Vagina (tissue), 2 donors: ENCODE measurements around the gene ERN1. TPM values are rescaled to one million over a fixed set of nuclear protein-coding genes. Genes with fewer than 3 reads are reported as not detected.

Experiments used
- DNase-seq, 2 donors: peaks; one replicate each; pipeline ENCODE4 v3.0.0-alpha.2; 2017; ENCODE audit errors: extremely low spot score in 2 of 2
- H3K27ac ChIP-seq: fragments of 200-600 bp; sonication (generic); one replicate; pipeline ENCODE4 v1.5.1; 2019
- H3K27me3 ChIP-seq: fragments of 200-600 bp; sonication (generic); one replicate; pipeline ENCODE4 v1.5.1; 2019
- H3K36me3 ChIP-seq, 2 donors: fragments of 200-600 bp; sonication (generic); one replicate each; pipeline ENCODE4 v1.5.1; 2017 to 2019
- H3K4me1 ChIP-seq: fragments of 200-600 bp; sonication (generic); one replicate; pipeline ENCODE4 v1.5.1; 2019
- H3K4me3 ChIP-seq, 2 donors: fragments of 200-600 bp; sonication (generic); 1 replicate in 1 of 2; 2 replicates in 1 of 2; pipeline ENCODE4 v1.5.1; 2016 to 2019
- H3K9me3 ChIP-seq: fragments of 200-600 bp; sonication (generic); one replicate; pipeline ENCODE4 v1.5.1; 2019
- CTCF ChIP-seq, 3 experiments: fragments of 450-650 bp in 2 of 3; fragments of 200-600 bp in 1 of 3; sonication (generic) in 1 of 3; IDR thresholded peaks; one replicate each; pipeline ENCODE4 v1.5.1; 2017 to 2019; ENCODE audit warnings: antibody characterized with exemption in 3 of 3, mild to moderate bottlenecking in 2 of 3, moderate library complexity in 2 of 3
- POLR2A ChIP-seq, 2 donors: fragments of 450-650 bp; IDR thresholded peaks; one replicate each; pipeline ENCODE4 v1.6.1; 2017; ENCODE audit warnings: antibody characterized with exemption in 2 of 2, mild to moderate bottlenecking in 2 of 2, moderate library complexity in 2 of 2
- POLR2AphosphoS5 ChIP-seq, 2 donors: sonication (generic); formaldehyde crosslinking; IDR thresholded peaks; one replicate each; pipeline ENCODE4 v1.9.0; 2017; ENCODE audit warnings: antibody characterized with exemption in 2 of 2, mild to moderate bottlenecking in 2 of 2, low read depth in 1 of 2; ENCODE audit not compliant: insufficient read depth in 1 of 2
- intact Hi-C: fragments of 100-400 bp; cut with DNase I; formaldehyde crosslinking; loops from one replicate; pipeline ENCODE4 v1.15.1; 2023
- total RNA-seq: library from RNA; depleted of rRNA; stranded (reverse); fragments of >200 nt; gene quantifications from one replicate; pipeline ENCODE4 v1.2.3, GENCODE V29; 2016

ERN1 gene
- total RNA-seq, 1 donor from 2014 or later: 31.4 TPM

GRCh38 chr17:63999680-64000531, 130.0 kb downstream of the ERN1 start:
- Histone ChIP-seq H3K4me1 (peaks cover 26% of the 10 kb centered on the region), H3K27me3 (no peaks in the 10 kb centered on the region), H3K36me3 (no peaks in the 10 kb centered on the region), H3K9me3 (no peaks in the 10 kb centered on the region), H3K4me3 (no peak overlapping the region), H3K27ac (no peak overlapping the region)
- intact Hi-C loops: no loop called here
- TF ChIP-seq CTCF (IDR thresholded peaks at IDR 0.05) (no peak), POLR2A (IDR thresholded peaks at IDR 0.05) (no peak), POLR2AphosphoS5 (IDR thresholded peaks at IDR 0.05; ENCODE audit: insufficient read depth in 1 of 2, low read depth in 1 of 2) (no peak)
- no peak for DNase-seq

- peaks cover 26% of the 10 kb centered on the region for H3K4me1 ChIP-seq
- H3K9me3 ChIP-seq: no peaks in the 10 kb centered on the region
- H3K36me3 ChIP-seq: no peaks in the 10 kb centered on the region
- no peak overlapping the region for H3K27ac ChIP-seq
- H3K27me3 ChIP-seq: no peaks in the 10 kb centered on the region
- peak overlapping the region; percentile 54 to 64 for H3K4me3 ChIP-seq
- no peak for DNase-seq
- intact Hi-C loops: no loop called here
- TF ChIP-seq POLR2AphosphoS5 (IDR thresholded peaks at IDR 0.05; ENCODE audit: insufficient read depth in 1 of 2, low read depth in 1 of 2): no peak
- TF ChIP-seq CTCF (IDR thresholded peaks at IDR 0.05): no peak
- no peak for TF ChIP-seq POLR2A (IDR thresholded peaks at IDR 0.05)
Measured at GRCh38 chr17:63998721-63999679, 130.9 kb downstream of the ERN1 start.

- peak within 1 kb of the TSS; percentile 29 for H3K27ac ChIP-seq
- no peaks in the 10 kb centered on the region for H3K27me3 ChIP-seq
- DNase-seq: no peak
- peak within 1 kb of the TSS; percentile 54 to 64 for H3K4me3 ChIP-seq
- peaks cover 26% of the 10 kb centered on the region for H3K4me1 ChIP-seq
- no peaks in the 10 kb centered on the region for H3K9me3 ChIP-seq
- no peaks in the 10 kb centered on the region for H3K36me3 ChIP-seq
- intact Hi-C loops: no loop called here
- no peak for TF ChIP-seq POLR2A (IDR thresholded peaks at IDR 0.05)
- TF ChIP-seq CTCF (IDR thresholded peaks at IDR 0.05): no peak
- no peak for TF ChIP-seq POLR2AphosphoS5 (IDR thresholded peaks at IDR 0.05; ENCODE audit: insufficient read depth in 1 of 2, low read depth in 1 of 2)
Measured at GRCh38 chr17:63998050-63998720, 131.8 kb downstream of the ERN1 start, which contains the start of gene PRR29. PRR29 (plus strand) TSS chr17:63998351; CDS start chr17:63998365, 14 bp downstream.

- Histone ChIP-seq H3K9me3 (no peaks in the 10 kb centered on the region), H3K27me3 (no peaks in the 10 kb centered on the region), H3K27ac (no peak overlapping the region), H3K4me1 (peaks cover 26% of the 10 kb centered on the region), H3K4me3 (peak overlapping the region; percentile 54 to 64), H3K36me3 (no peaks in the 10 kb centered on the region)
- intact Hi-C loops: no loop called here
- DNase-seq: no peak
- TF ChIP-seq POLR2A (IDR thresholded peaks at IDR 0.05) (no peak), POLR2AphosphoS5 (IDR thresholded peaks at IDR 0.05; ENCODE audit: insufficient read depth in 1 of 2, low read depth in 1 of 2) (no peak), CTCF (IDR thresholded peaks at IDR 0.05) (no peak)
Measured at GRCh38 chr17:63997341-63998048, 132.4 kb downstream of the ERN1 start.
